HG03558 (cell line): ENCODE results near the gene SULT4A1.
"Not testable (repeated sequence)": the region's sequence is repeated elsewhere in the genome, so short reads cannot be mapped to it uniquely, and the experiment has no call there.

Source experiments
- ATAC-seq: cut with Tn5 transposase; IDR thresholded peaks from one replicate; pipeline ENCODE4 v1.9.1; 2021; ENCODE audit warnings: moderate number of reproducible peaks; ENCODE audit not compliant: unreplicated experiment; ENCODE audit errors: extremely low read depth

Gene SULT4A1

GRCh38 chr22:43888740-43889139, 26.4 kb upstream of the SULT4A1 start:
- no peak for ATAC-seq

GRCh38 chr22:43887391-43887790, 25.1 kb upstream of the SULT4A1 start:
- no peak for ATAC-seq

- ATAC-seq: no peak
Measured at GRCh38 chr22:43886231-43886630, 23.9 kb upstream of the SULT4A1 start.

- ATAC-seq: no peak
Measured at GRCh38 chr22:43885786-43886185, 23.5 kb upstream of the SULT4A1 start.

- ATAC-seq: no peak
Measured at GRCh38 chr22:43885319-43885671, 23.0 kb upstream of the SULT4A1 start.

GRCh38 chr22:43884600-43885318, 22.4 kb upstream of the SULT4A1 start:
- no peak for ATAC-seq

GRCh38 chr22:43883719-43884415, 21.6 kb upstream of the SULT4A1 start:
- ATAC-seq: no peak

- no peak for ATAC-seq
Measured at GRCh38 chr22:43883012-43883661, 20.8 kb upstream of the SULT4A1 start.

- no peak for ATAC-seq
Measured at GRCh38 chr22:43882122-43882767, 19.9 kb upstream of the SULT4A1 start.

- no peak for ATAC-seq
Measured at GRCh38 chr22:43881091-43882061, 19.1 kb upstream of the SULT4A1 start.

GRCh38 chr22:43880541-43880991, 18.3 kb upstream of the SULT4A1 start:
- ATAC-seq: no peak

GRCh38 chr22:43879901-43880540, 17.7 kb upstream of the SULT4A1 start:
- no peak for ATAC-seq

GRCh38 chr22:43878831-43879550, 16.7 kb upstream of the SULT4A1 start:
- ATAC-seq: no peak

- ATAC-seq: no peak
Measured at GRCh38 chr22:43878079-43878795, 15.9 kb upstream of the SULT4A1 start.

GRCh38 chr22:43876866-43877509, 14.7 kb upstream of the SULT4A1 start:
- no peak for ATAC-seq

- no peak for ATAC-seq
Measured at GRCh38 chr22:43869799-43870198, 7.5 kb upstream of the SULT4A1 start.

GRCh38 chr22:43869001-43869400, 6.7 kb upstream of the SULT4A1 start:
- not testable (repeated sequence) for ATAC-seq
